SU-DHL-6 (cell line): ENCODE results near the gene IARS2.

ENCODE experiments used
- H2AFZ ChIP-seq: fragments of 200-600 bp; sonication (generic); 2 replicates; pipeline ENCODE4 v1.6.1; 2014; ENCODE audit warnings: low read depth, mild to moderate bottlenecking, moderate library complexity, mixed read lengths, antibody characterized with exemption, low read length; ENCODE audit not compliant: severe bottlenecking
- H3F3A ChIP-seq: fragments of 200-600 bp; shearing (Covaris generic); 2 replicates; pipeline ENCODE4 v1.6.0; 2016; ENCODE audit warnings: antibody characterized with exemption, mild to moderate bottlenecking; ENCODE audit not compliant: insufficient read depth
- H3K27ac ChIP-seq: fragments of 200-600 bp; sonication (generic); 2 replicates; pipeline ENCODE4 v1.5.1; 2016; ENCODE audit warnings: low read depth, mild to moderate bottlenecking, low read length, moderate library complexity, mixed read lengths
- H3K27me3 ChIP-seq: fragments of 200-600 bp; sonication (generic), shearing (Covaris generic); 2 replicates; pipeline ENCODE4 v1.6.0; 2014; ENCODE audit warnings: mild to moderate bottlenecking, low read length
- H3K36me3 ChIP-seq: fragments of 200-600 bp; sonication (generic); 2 replicates; pipeline ENCODE4 v1.6.1; 2014; ENCODE audit warnings: mild to moderate bottlenecking, low read length, mixed read lengths
- H3K4me2 ChIP-seq: fragments of 300-600, 200-600 bp; shearing (Covaris generic), sonication (generic); 2 replicates; pipeline ENCODE4 v1.6.0; 2014; ENCODE audit warnings: low read length, low read depth, mild to moderate bottlenecking; ENCODE audit not compliant: poor library complexity, severe bottlenecking
- H3K4me3 ChIP-seq: fragments of 200-600 bp; sonication (generic); 2 replicates; pipeline ENCODE4 v1.5.1; 2014; ENCODE audit warnings: antibody characterized with exemption, low read length, mild to moderate bottlenecking, mixed read lengths; ENCODE audit not compliant: insufficient read depth, poor library complexity, severe bottlenecking
- H3K79me2 ChIP-seq: fragments of 200-600 bp; sonication (generic); 2 replicates; pipeline ENCODE4 v1.6.1; 2014; ENCODE audit warnings: mild to moderate bottlenecking, low read length, moderate library complexity; ENCODE audit not compliant: insufficient read depth
- H3K9ac ChIP-seq: fragments of 200-600 bp; sonication (generic); 2 replicates; pipeline ENCODE4 v1.7.0; 2014; ENCODE audit warnings: mild to moderate bottlenecking, low read length
- H3K9me2 ChIP-seq: fragments of 200-600 bp; sonication (generic); replicated peaks from 2 replicates; pipeline ENCODE4 v1.6.1; 2014; ENCODE audit warnings: low read length; ENCODE audit not compliant: insufficient read depth
- H3K9me3 ChIP-seq: fragments of 200-600 bp; sonication (generic); 2 replicates; pipeline ENCODE4 v1.6.1; 2014; ENCODE audit warnings: low read length, mixed read lengths; ENCODE audit not compliant: insufficient read depth
- H4K20me1 ChIP-seq: fragments of 200-600 bp; sonication (generic); 2 replicates; pipeline ENCODE4 v1.6.1; 2014; ENCODE audit warnings: low read depth, mild to moderate bottlenecking, antibody characterized with exemption, low read length, moderate library complexity, mixed read lengths
- EZH2phosphoT487 ChIP-seq: fragments of 200-600 bp; sonication (generic), shearing (Covaris generic); conservative IDR thresholded peaks from 2 replicates; pipeline ENCODE4 v1.6.1; 2018; ENCODE audit warnings: mild to moderate bottlenecking, antibody characterized with exemption, low read length, moderate library complexity, mixed read lengths
- TF ChIP-seq, protein P1 (sequence below): fragments of 200-600 bp; sonication (generic); IDR thresholded peaks from one replicate; pipeline ENCODE4 v1.5.1; 2017; ENCODE audit warnings: antibody characterized with exemption, mild to moderate bottlenecking, low read length, moderate library complexity; ENCODE audit not compliant: insufficient read depth, poor library complexity, severe bottlenecking

IARS2 gene

DNA sequence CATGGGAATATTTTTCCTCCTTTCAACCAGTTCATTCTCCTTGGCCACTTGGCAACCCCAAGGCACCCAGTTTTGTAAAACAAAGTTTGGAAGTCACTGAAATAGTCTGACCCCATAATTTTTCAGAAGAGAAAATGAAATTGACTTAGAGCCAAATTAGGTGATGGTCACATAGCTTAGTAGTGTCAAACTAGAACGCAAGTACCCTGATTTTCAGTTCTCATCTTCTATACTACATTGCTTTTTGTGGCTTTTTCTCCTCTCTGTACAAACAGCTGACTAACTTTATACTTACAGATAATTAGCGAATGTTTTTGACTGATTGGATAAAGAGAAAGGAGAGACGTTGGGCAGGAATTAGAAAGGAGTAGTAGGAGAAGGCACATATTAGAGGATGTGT, 33.1 kb downstream of the IARS2 start:
- H3F3A ChIP-seq = no peaks in the 10 kb centered on the region; the same call in 1 of the 2 replicates
- 0 out of 2 replicates have a peak, but pooled peaks cover 6% of the 10 kb centered on the region for H4K20me1 ChIP-seq
- TF ChIP-seq EZH2phosphoT487 = no peak
- TF ChIP-seq, protein P1, sequence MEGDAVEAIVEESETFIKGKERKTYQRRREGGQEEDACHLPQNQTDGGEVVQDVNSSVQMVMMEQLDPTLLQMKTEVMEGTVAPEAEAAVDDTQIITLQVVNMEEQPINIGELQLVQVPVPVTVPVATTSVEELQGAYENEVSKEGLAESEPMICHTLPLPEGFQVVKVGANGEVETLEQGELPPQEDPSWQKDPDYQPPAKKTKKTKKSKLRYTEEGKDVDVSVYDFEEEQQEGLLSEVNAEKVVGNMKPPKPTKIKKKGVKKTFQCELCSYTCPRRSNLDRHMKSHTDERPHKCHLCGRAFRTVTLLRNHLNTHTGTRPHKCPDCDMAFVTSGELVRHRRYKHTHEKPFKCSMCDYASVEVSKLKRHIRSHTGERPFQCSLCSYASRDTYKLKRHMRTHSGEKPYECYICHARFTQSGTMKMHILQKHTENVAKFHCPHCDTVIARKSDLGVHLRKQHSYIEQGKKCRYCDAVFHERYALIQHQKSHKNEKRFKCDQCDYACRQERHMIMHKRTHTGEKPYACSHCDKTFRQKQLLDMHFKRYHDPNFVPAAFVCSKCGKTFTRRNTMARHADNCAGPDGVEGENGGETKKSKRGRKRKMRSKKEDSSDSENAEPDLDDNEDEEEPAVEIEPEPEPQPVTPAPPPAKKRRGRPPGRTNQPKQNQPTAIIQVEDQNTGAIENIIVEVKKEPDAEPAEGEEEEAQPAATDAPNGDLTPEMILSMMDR = no peak
- peaks cover 18% of the 10 kb centered on the region for H3K36me3 ChIP-seq
- no peaks in the 10 kb centered on the region for H3K9me2 ChIP-seq
- no peaks in the 10 kb centered on the region for H3K27me3 ChIP-seq
- H3K9me3 ChIP-seq = no peaks in the 10 kb centered on the region
- no peak overlapping the region for H3K4me2 ChIP-seq
- no peak overlapping the region for H2AFZ ChIP-seq
- H3K79me2 ChIP-seq = no peaks in the 10 kb centered on the region; the same call in 1 of the 2 replicates
- H3K9ac ChIP-seq = no peak overlapping the region
- no peak overlapping the region for H3K4me3 ChIP-seq
- no peak overlapping the region for H3K27ac ChIP-seq

DNA sequence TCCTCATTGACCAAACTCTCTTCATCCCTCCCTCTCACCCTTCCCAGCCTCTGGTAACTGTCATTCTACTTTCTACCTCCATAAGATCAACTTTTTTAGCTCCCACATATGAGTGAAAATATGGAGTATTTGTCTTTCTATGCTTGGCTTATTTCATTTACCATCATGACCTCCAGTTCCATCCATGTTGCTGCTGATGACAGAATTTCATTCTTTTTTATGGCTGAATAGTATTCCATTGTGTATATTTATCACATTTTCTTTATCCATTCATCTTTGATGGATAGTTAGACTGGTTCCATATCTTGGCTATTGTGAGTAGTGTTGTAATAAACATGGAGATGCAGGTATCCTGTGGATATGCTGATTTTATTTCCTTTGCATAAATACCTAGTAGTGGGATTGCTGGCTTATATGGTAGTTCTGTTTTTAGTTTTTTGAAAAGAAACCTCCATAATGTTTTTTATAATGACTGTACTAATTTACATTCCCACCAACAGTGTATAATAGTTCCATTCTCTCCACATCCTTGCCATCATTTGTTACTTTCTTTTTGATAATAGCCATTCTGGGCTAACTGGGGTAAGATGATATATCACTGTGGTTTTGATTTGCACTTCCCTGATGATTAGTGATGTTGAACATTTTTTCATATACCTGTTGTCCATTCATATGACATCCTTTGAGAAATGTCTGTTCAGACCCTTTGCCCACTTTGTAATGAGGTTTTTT, 35.7 kb downstream of the IARS2 start:
- H3K4me2 ChIP-seq = no peak overlapping the region
- TF ChIP-seq, protein P1 = no peak
- no peak for TF ChIP-seq EZH2phosphoT487
- no peak overlapping the region for H3K9ac ChIP-seq
- no peak overlapping the region for H3K4me3 ChIP-seq
- H3F3A ChIP-seq = no peaks in the 10 kb centered on the region
- no peaks in the 10 kb centered on the region for H4K20me1 ChIP-seq
- no peak overlapping the region for H3K27ac ChIP-seq
- H3K27me3 ChIP-seq = no peaks in the 10 kb centered on the region
- H3K9me2 ChIP-seq = no peaks in the 10 kb centered on the region
- no peak overlapping the region for H2AFZ ChIP-seq
- H3K9me3 ChIP-seq = no peaks in the 10 kb centered on the region
- H3K36me3 ChIP-seq = peaks cover 32% of the 10 kb centered on the region
- no peaks in the 10 kb centered on the region for H3K79me2 ChIP-seq

DNA sequence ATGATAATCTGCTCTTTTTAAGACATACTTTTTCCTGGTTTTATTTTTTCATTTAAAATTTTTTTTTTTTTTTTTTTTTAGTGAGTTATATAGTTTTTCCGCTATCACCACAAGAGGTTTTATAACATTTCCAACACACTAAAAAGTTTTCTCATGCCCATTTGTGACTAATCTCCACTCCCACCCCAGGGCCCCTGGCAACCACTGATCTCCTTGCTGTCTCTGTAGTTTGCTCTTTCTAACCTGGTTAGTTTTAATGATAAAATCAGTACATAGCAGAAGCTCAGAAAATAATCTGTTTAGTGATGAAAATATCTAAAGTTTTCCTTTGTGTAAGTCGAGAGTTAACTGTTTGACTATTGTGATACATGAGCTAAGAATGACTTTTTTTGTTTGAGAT, 41.8 kb downstream of the IARS2 start:
- H4K20me1 ChIP-seq = no peaks in the 10 kb centered on the region
- H3K27ac ChIP-seq = no peak overlapping the region
- no peak overlapping the region for H2AFZ ChIP-seq
- no peaks in the 10 kb centered on the region for H3K9me3 ChIP-seq
- H3K79me2 ChIP-seq = no peaks in the 10 kb centered on the region
- TF ChIP-seq, protein P1 = no peak
- TF ChIP-seq EZH2phosphoT487 = no peak
- H3K4me3 ChIP-seq = no peak overlapping the region
- no peak overlapping the region for H3K9ac ChIP-seq
- H3K27me3 ChIP-seq = no peaks in the 10 kb centered on the region
- no peaks in the 10 kb centered on the region; the same call in 1 of the 2 replicates for H3F3A ChIP-seq
- H3K4me2 ChIP-seq = no peak overlapping the region
- no peaks in the 10 kb centered on the region for H3K9me2 ChIP-seq
- H3K36me3 ChIP-seq = peaks cover 37% of the 10 kb centered on the region; the same call in 1 of the 2 replicates
